Raji (cell line): Measurements from ENCODE around the gene SRBD1.

Experiments
- POLR2A ChIP-seq: IDR thresholded peaks from 2 replicates; pipeline ENCODE4 v1.6.1; 2011; ENCODE audit warnings: low read depth, low read length, control low read depth; ENCODE audit not compliant: insufficient read depth

SRBD1 gene

DNA sequence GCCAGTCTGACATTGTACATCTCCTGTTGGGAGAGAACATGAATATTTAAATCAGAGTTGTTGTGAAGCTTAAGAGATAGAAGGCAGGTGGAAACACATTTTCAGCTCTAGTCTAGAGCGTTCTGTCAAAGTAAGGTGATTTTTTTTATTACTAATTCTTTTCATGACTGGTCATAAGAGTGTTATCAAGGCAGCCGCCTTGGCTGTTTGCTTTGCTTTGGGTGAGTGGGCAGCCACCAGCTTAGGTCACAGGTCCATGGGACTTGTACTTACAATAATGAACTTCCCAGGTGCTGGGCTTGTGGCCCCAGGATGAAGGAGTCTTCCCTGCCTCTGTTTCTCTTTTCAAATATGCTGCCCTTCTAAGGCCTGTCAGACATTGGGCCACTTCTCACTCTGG lies 256.3 kb downstream of the SRBD1 start:
- TF ChIP-seq POLR2A, result no peak

DNA sequence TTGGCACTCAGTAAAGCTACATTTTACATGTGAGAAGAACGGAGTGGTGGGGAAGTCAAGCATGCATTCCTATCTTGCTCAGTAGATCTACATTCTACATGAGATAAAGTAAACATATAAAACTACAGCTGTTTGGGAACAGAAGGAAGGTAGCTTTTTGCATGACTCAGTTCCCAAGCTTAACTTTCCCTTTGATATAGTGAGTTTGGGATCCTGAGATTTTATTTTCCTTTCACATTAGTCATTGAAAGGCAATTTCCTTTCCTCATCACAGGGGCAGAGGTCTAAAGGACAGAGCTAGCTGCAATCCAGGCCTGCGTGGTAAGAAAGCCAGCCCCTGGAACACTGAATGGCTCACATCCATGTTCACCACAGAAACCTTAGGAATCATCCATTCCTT lies 257.2 kb downstream of the SRBD1 start:
- TF ChIP-seq POLR2A, result no peak

GRCh38 chr2:45352506-45352905 lies 258.6 kb downstream of the SRBD1 start:
- TF ChIP-seq POLR2A, result no peak

DNA sequence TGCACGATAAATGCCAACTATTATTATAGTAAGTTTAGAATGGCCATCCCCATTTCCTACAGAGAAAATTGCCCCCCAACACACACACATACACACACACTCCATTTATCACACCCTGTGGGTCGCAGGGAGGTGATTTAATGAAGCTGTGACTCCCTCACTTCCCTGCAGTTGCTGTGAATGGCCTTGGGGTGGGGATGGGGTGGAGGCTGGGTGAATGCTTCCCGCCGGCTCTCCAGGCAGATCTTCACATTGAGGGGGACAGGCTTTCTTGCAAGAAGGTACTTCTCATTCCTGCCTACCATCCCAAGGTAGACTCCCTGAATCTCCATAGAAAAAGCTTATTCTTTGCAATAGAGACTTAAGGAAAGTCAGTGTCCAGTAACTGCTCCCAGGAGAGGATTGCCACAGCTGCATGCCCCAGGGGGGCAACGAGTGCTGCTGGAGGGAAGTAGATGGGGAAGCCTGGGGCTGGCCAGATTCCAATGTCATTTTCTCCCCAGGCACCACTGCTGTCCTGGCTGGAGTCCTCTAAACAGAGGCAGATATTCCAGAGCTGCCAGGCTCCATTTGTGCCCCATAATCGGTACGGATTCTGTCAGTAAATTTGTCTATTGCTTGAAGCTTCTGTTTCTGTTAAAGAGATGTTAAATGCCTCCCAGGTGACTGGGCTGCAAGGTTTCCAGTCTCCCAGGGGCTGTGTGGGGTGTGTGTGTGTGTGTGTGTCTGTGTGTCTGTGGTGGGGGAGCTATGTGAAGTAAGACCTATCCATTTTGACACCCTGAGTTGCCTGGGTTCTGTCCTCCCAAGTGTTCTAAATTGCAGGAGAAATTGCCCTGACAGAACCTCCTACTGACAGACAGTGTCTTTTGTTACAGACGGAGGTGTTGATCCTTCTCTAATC lies 265.5 kb downstream of the SRBD1 start:
- no peak for TF ChIP-seq POLR2A

DNA sequence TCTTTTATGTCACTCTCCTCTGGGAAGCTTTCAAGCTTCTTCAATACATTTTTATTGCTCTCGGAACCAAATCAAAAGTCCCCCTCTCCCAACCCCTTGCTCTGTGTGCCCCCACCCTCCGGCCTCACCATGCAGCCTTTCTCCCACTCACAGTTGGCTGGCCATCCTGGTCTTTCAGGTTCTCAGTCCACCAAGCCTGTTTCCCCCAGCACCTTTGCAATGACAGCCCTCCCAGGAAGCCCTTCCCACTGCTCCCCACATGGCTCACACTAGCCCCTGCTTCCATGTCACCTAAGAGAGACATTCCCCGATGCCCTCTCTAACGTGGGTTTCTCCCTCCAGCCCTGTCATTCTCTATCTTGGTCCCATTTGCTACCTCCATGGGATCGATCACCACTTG lies 266.6 kb downstream of the SRBD1 start:
- no peak for TF ChIP-seq POLR2A

DNA sequence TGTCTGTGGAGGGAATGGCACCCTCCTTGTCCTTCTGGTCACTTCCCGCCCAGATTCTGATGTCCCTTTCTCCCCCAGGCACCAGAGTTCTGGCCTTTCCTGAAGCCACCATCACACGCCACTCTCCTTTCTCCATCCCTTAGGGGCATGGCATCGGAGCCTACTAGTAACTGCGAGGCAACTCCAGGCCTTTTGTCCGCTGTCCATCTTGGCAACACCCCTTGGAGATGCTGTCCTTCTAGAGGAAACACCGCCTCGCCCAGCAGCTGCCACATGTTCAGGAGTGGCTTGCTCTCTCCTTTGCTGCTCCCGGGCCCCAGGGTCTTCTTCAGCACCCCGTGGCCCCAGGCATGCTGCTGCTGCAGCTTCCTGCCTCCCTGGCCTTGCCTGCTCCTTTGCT lies 267.0 kb downstream of the SRBD1 start:
- no peak for TF ChIP-seq POLR2A

GRCh38 chr2:45343251-45344017 lies 267.6 kb downstream of the SRBD1 start:
- no peak for TF ChIP-seq POLR2A

- TF ChIP-seq POLR2A, result no peak
Observed at GRCh38 chr2:45340318-45340717, 270.7 kb downstream of the SRBD1 start.

- no peak for TF ChIP-seq POLR2A
Observed at GRCh38 chr2:45339253-45339652, 271.8 kb downstream of the SRBD1 start.
